ENCODE data around the gene ATP6V1F.

Gene ATP6V1F

GRCh38 chr7:128862571-128863432 is at the start of gene ATP6V1F:
Gene ATP6V1F (plus strand): TSS chr7:128862856. CDS start chr7:128862905, 49 bp downstream.
- peak; percentile 99 for DNase-seq (ENCODE audit: extremely low read depth, insufficient read length)
- Histone ChIP-seq H3K4me3 (replicated peaks; ENCODE audit: low read depth, low read length) (peak within 1 kb of the TSS; percentile 94), H3K36me3 (ENCODE audit: control insufficient read depth, insufficient read depth, low read length) (peaks cover 14% of the 10 kb centered on the region), H3K27me3 (replicated peaks; ENCODE audit: control insufficient read depth, insufficient read depth, low read length) (no peaks in the 10 kb centered on the region)
- TF ChIP-seq CTCF (IDR thresholded peaks at IDR 0.05; ENCODE audit: insufficient read depth, low read length, poor library complexity, severe bottlenecking), result peak; percentile 1

GRCh38 chr7:128814499-128814898 is 48.2 kb upstream of the ATP6V1F start:
- no peak for DNase-seq (ENCODE audit: extremely low read depth, insufficient read length)
- Histone ChIP-seq H3K36me3 (ENCODE audit: control insufficient read depth, insufficient read depth, low read length) (no peaks in the 10 kb centered on the region), H3K4me3 (replicated peaks; ENCODE audit: low read depth, low read length) (no peak overlapping the region), H3K27me3 (replicated peaks; ENCODE audit: control insufficient read depth, insufficient read depth, low read length) (peaks cover 4% of the 10 kb centered on the region)
- no peak for TF ChIP-seq CTCF (IDR thresholded peaks at IDR 0.05; ENCODE audit: insufficient read depth, low read length, poor library complexity, severe bottlenecking)

GRCh38 chr7:128815289-128815942 is 47.2 kb upstream of the ATP6V1F start:
- no peaks in the 10 kb centered on the region for H3K36me3 ChIP-seq (ENCODE audit: control insufficient read depth, insufficient read depth, low read length)
- no peak for TF ChIP-seq CTCF (IDR thresholded peaks at IDR 0.05; ENCODE audit: insufficient read depth, low read length, poor library complexity, severe bottlenecking)
- H3K4me3 ChIP-seq (replicated peaks; ENCODE audit: low read depth, low read length), result no peak overlapping the region
- peaks cover 4% of the 10 kb centered on the region for H3K27me3 ChIP-seq (replicated peaks; ENCODE audit: control insufficient read depth, insufficient read depth, low read length)
- no peak for DNase-seq (ENCODE audit: extremely low read depth, insufficient read length)

GRCh38 chr7:128818694-128819093 is 44.0 kb upstream of the ATP6V1F start:
- Histone ChIP-seq H3K27me3 (replicated peaks; ENCODE audit: control insufficient read depth, insufficient read depth, low read length) (peaks cover 4% of the 10 kb centered on the region), H3K36me3 (ENCODE audit: control insufficient read depth, insufficient read depth, low read length) (no peaks in the 10 kb centered on the region), H3K4me3 (replicated peaks; ENCODE audit: low read depth, low read length) (no peak overlapping the region)
- no peak for TF ChIP-seq CTCF (IDR thresholded peaks at IDR 0.05; ENCODE audit: insufficient read depth, low read length, poor library complexity, severe bottlenecking)
- no peak for DNase-seq (ENCODE audit: extremely low read depth, insufficient read length)

GRCh38 chr7:128821724-128822123 is 40.9 kb upstream of the ATP6V1F start:
- H3K27me3 ChIP-seq (replicated peaks; ENCODE audit: control insufficient read depth, insufficient read depth, low read length), result no peaks in the 10 kb centered on the region; the same call in 1 of the 2 replicates
- H3K36me3 ChIP-seq (ENCODE audit: control insufficient read depth, insufficient read depth, low read length), result no peaks in the 10 kb centered on the region
- TF ChIP-seq CTCF (IDR thresholded peaks at IDR 0.05; ENCODE audit: insufficient read depth, low read length, poor library complexity, severe bottlenecking), result no peak
- H3K4me3 ChIP-seq (replicated peaks; ENCODE audit: low read depth, low read length), result no peak overlapping the region
- DNase-seq (ENCODE audit: extremely low read depth, insufficient read length), result no peak

Data from GM06990 (cell line).